ENCODE measurements around the gene EEFSEC. TPM values are rescaled to one million over a fixed set of nuclear protein-coding genes. Genes with fewer than 3 reads are reported as not detected.

EEFSEC gene
- total RNA-seq, 1 donor from 2014 or later, result 18.7 TPM

- Mint-ChIP-seq H3K4me1 (ENCODE audit: low read depth) (no peaks in the 10 kb centered on the region), H3K36me3 (ENCODE audit: low read depth) (no peaks in the 10 kb centered on the region), H3K27me3 (ENCODE audit: insufficient read depth) (no peaks in the 10 kb centered on the region), H3K9me3 (no peaks in the 10 kb centered on the region), H3K4me3 (no peak overlapping the region), H3K27ac (no peak overlapping the region)
- DNase-seq (ENCODE audit: low spot score), result no peak
- intact Hi-C loops (cut with micrococcal nuclease), result no loop called here
Observed at GRCh38 chr3:128269006-128269775, 115.9 kb downstream of the EEFSEC start.

GRCh38 chr3:128269796-128270195 lies 116.5 kb downstream of the EEFSEC start:
- intact Hi-C loops (cut with micrococcal nuclease), result no loop called here
- no peaks in the 10 kb centered on the region for H3K4me1 Mint-ChIP-seq (ENCODE audit: low read depth)
- H3K36me3 Mint-ChIP-seq (ENCODE audit: low read depth), result no peaks in the 10 kb centered on the region
- H3K4me3 Mint-ChIP-seq, result no peak overlapping the region
- H3K27ac Mint-ChIP-seq, result no peak overlapping the region
- no peak for DNase-seq (ENCODE audit: low spot score)
- H3K27me3 Mint-ChIP-seq (ENCODE audit: insufficient read depth), result no peaks in the 10 kb centered on the region
- no peaks in the 10 kb centered on the region for H3K9me3 Mint-ChIP-seq

- intact Hi-C loops (cut with micrococcal nuclease), result no loop called here
- H3K36me3 Mint-ChIP-seq (ENCODE audit: low read depth), result no peaks in the 10 kb centered on the region
- H3K4me3 Mint-ChIP-seq, result no peak overlapping the region
- no peaks in the 10 kb centered on the region for H3K9me3 Mint-ChIP-seq
- no peaks in the 10 kb centered on the region for H3K27me3 Mint-ChIP-seq (ENCODE audit: insufficient read depth)
- H3K4me1 Mint-ChIP-seq (ENCODE audit: low read depth), result no peaks in the 10 kb centered on the region
- no peak for DNase-seq (ENCODE audit: low spot score)
- H3K27ac Mint-ChIP-seq, result no peak overlapping the region
Observed at GRCh38 chr3:128270559-128271492, 117.5 kb downstream of the EEFSEC start.

- Mint-ChIP-seq H3K27me3 (ENCODE audit: insufficient read depth) (no peaks in the 10 kb centered on the region), H3K4me1 (ENCODE audit: low read depth) (no peaks in the 10 kb centered on the region), H3K9me3 (no peaks in the 10 kb centered on the region), H3K36me3 (ENCODE audit: low read depth) (no peaks in the 10 kb centered on the region), H3K27ac (no peak overlapping the region), H3K4me3 (no peak overlapping the region)
- DNase-seq (ENCODE audit: low spot score), result no peak
- intact Hi-C loops (cut with micrococcal nuclease), result no loop called here
Observed at GRCh38 chr3:128271536-128272332, 118.5 kb downstream of the EEFSEC start.

GRCh38 chr3:128273109-128273840 lies 120.0 kb downstream of the EEFSEC start:
- DNase-seq (ENCODE audit: low spot score), result no peak
- Mint-ChIP-seq H3K36me3 (ENCODE audit: low read depth) (no peaks in the 10 kb centered on the region), H3K4me1 (ENCODE audit: low read depth) (no peaks in the 10 kb centered on the region), H3K9me3 (no peaks in the 10 kb centered on the region), H3K27me3 (ENCODE audit: insufficient read depth) (no peaks in the 10 kb centered on the region), H3K4me3 (no peak overlapping the region), H3K27ac (no peak overlapping the region)
- intact Hi-C loops (cut with micrococcal nuclease), result no loop called here

- DNase-seq (ENCODE audit: low spot score), result no peak
- no peaks in the 10 kb centered on the region for H3K4me1 Mint-ChIP-seq (ENCODE audit: low read depth)
- no peaks in the 10 kb centered on the region for H3K27me3 Mint-ChIP-seq (ENCODE audit: insufficient read depth)
- H3K9me3 Mint-ChIP-seq, result no peaks in the 10 kb centered on the region
- H3K36me3 Mint-ChIP-seq (ENCODE audit: low read depth), result no peaks in the 10 kb centered on the region
- H3K27ac Mint-ChIP-seq, result no peak overlapping the region
- no peak overlapping the region for H3K4me3 Mint-ChIP-seq
- intact Hi-C loops (cut with micrococcal nuclease), result no loop called here
Observed at GRCh38 chr3:128273841-128274573, 120.7 kb downstream of the EEFSEC start.

GRCh38 chr3:128274837-128275236 lies 121.6 kb downstream of the EEFSEC start:
- DNase-seq (ENCODE audit: low spot score), result no peak
- no peak overlapping the region for H3K27ac Mint-ChIP-seq
- H3K4me3 Mint-ChIP-seq, result no peak overlapping the region
- H3K4me1 Mint-ChIP-seq (ENCODE audit: low read depth), result no peaks in the 10 kb centered on the region
- intact Hi-C loops (cut with micrococcal nuclease), result no loop called here
- no peaks in the 10 kb centered on the region for H3K36me3 Mint-ChIP-seq (ENCODE audit: low read depth)
- no peaks in the 10 kb centered on the region for H3K27me3 Mint-ChIP-seq (ENCODE audit: insufficient read depth)
- H3K9me3 Mint-ChIP-seq, result no peaks in the 10 kb centered on the region

GRCh38 chr3:128275316-128276145 lies 122.2 kb downstream of the EEFSEC start:
- no peak overlapping the region for H3K4me3 Mint-ChIP-seq
- H3K36me3 Mint-ChIP-seq (ENCODE audit: low read depth), result no peaks in the 10 kb centered on the region
- no peak for DNase-seq (ENCODE audit: low spot score)
- H3K9me3 Mint-ChIP-seq, result no peaks in the 10 kb centered on the region
- no peak overlapping the region for H3K27ac Mint-ChIP-seq
- H3K27me3 Mint-ChIP-seq (ENCODE audit: insufficient read depth), result no peaks in the 10 kb centered on the region
- intact Hi-C loops (cut with micrococcal nuclease), result no loop called here
- H3K4me1 Mint-ChIP-seq (ENCODE audit: low read depth), result no peaks in the 10 kb centered on the region

- Mint-ChIP-seq H3K4me1 (ENCODE audit: low read depth) (no peaks in the 10 kb centered on the region), H3K4me3 (no peak overlapping the region), H3K9me3 (no peaks in the 10 kb centered on the region), H3K27ac (no peak overlapping the region), H3K36me3 (ENCODE audit: low read depth) (no peaks in the 10 kb centered on the region), H3K27me3 (ENCODE audit: insufficient read depth) (no peaks in the 10 kb centered on the region)
- intact Hi-C loops (cut with micrococcal nuclease), result no loop called here
- DNase-seq (ENCODE audit: low spot score), result no peak
Observed at GRCh38 chr3:128276146-128276435, 122.8 kb downstream of the EEFSEC start.

GRCh38 chr3:128276577-128277183 lies 123.4 kb downstream of the EEFSEC start:
- intact Hi-C loops (cut with micrococcal nuclease), result no loop called here
- DNase-seq (ENCODE audit: low spot score), result no peak
- H3K9me3 Mint-ChIP-seq, result no peaks in the 10 kb centered on the region
- no peaks in the 10 kb centered on the region for H3K4me1 Mint-ChIP-seq (ENCODE audit: low read depth)
- H3K27me3 Mint-ChIP-seq (ENCODE audit: insufficient read depth), result no peaks in the 10 kb centered on the region
- H3K36me3 Mint-ChIP-seq (ENCODE audit: low read depth), result no peaks in the 10 kb centered on the region
- no peak overlapping the region for H3K4me3 Mint-ChIP-seq
- no peak overlapping the region for H3K27ac Mint-ChIP-seq

GRCh38 chr3:128277378-128278069 lies 124.2 kb downstream of the EEFSEC start:
- Mint-ChIP-seq H3K4me1 (ENCODE audit: low read depth) (no peaks in the 10 kb centered on the region), H3K36me3 (ENCODE audit: low read depth) (no peaks in the 10 kb centered on the region), H3K27ac (no peak overlapping the region), H3K27me3 (ENCODE audit: insufficient read depth) (no peaks in the 10 kb centered on the region), H3K4me3 (no peak overlapping the region), H3K9me3 (no peaks in the 10 kb centered on the region)
- DNase-seq (ENCODE audit: low spot score), result no peak
- intact Hi-C loops (cut with micrococcal nuclease), result no loop called here

Data from activated T-helper 1 cell treated with anti-CD3 and anti-CD28 coated beads, Interleukin-12 subunit alpha, Interleukin-12 subunit beta, Interleukin-2, Interleukin-4 antibody, amounts not matched to agents 30 ng/mL and 10 ng/mL and 1 ng/mL, durations not matched to agents 14 hours and 24 hours and 36 hours (primary cell).